Measurements from ENCODE around the gene MTG2.

MTG2 gene

DNA sequence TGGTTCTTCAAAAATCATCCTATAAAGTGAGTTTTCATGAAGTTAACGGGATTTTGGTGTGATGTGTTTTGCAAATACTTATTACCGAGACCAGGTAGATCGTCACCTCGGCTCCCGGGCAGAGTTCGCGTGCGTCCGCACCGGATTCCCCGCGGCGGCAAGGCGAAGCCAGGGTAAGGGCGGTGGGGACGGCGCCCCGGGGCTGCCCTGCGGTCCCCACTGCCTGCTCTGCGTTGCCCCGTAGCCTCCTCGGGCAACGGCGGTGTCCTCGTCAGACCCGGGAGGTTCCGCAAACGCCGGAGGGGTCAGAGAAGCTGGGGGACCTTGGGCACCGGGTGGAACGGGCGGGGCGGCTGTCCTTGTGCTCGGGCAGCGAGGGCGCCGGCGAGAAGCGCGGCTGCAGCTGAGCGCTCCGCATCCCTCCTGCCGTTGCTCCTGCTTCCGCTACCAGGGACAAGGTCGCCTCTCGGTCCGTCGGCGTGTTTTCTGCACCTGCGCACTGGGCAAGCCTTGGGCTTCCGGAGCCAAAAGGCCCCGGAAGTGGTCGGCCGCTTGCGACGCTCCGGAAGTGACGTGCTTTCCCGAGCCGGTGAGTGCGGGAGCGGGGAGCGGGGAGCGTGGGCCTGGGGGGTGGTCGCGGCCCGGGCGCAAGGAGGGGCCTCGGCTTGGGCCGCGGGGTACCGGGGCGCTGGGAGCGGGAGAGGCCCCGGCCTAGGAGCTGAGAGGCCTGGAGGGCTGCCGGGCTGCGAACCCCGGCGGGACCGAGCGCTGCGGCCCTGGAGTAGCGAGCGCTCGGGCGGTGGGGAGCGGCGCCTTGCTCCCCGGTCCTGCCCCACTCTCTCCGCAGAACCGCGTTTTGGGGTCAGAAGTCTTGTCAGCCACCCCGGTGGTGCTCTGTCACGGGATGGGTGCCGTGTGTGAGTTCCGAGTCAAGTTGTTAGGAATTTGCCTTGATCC is at the start of gene MTG2:
Gene MTG2 (plus strand): TSS at position 560 of the 957 bp plus-strand sequence. CDS start 10,393 bp downstream, outside the sequence.
- DNase-seq, result peak; percentile 86 to 95

DNA sequence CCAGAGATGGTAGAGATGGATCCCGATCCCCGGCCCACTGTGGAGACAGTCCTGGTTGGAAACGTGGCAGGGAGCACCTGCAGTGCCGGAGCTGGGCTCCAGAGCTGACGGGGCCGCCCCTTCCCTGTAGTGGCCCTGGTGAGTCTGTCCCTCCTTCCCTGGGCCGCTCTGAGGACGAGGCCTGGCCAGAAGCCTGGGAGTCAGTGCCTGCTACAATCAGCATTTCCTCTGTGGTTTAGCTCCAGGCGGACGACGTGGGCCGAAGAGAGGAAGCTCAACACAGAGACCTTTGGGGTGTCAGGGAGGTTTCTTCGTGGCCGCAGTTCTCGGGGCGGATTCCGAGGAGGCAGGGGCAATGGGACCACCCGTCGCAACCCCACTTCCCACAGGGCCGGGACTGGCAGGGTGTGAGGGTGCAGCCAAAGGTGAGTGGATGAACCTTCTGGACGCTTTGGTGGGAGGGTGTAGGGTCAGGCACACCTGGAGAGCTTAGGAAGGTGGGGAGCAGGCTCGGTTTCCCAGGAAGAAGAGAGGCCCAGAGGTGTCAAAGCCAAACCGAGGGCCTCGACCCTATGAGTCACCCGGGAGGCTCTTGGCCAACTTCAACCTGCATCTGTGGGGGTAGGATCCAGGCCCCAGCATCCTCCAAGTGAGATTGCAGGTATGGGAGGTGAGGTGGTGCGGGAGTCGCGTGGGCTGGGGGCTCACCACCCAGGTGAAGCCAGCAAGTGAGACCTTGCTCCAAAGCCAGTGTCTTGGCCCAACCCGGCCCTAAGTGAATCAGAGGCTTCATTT is 49.6 kb upstream of the MTG2 start:
- DNase-seq, result no peak

DNA sequence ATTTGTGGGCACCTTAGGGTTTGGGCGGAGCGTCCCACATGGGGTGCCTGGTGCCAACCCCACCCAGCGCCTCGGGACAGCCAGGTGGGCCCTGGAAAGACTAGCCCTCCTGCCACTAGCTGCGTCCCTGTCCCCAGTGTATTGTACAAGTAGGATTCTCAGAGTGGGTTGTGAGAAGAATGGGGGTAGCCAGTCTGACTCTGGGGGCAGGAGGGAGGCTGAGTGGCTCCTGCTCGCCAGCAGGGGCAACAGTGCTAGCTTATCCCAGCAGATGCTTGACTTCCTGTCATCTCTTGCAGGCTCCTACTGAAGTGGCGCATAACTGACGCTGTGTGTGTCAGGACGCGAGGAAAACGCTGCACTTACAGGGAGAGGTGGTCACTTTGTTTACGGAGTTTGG is 49.0 kb upstream of the MTG2 start:
- no peak for DNase-seq

DNA sequence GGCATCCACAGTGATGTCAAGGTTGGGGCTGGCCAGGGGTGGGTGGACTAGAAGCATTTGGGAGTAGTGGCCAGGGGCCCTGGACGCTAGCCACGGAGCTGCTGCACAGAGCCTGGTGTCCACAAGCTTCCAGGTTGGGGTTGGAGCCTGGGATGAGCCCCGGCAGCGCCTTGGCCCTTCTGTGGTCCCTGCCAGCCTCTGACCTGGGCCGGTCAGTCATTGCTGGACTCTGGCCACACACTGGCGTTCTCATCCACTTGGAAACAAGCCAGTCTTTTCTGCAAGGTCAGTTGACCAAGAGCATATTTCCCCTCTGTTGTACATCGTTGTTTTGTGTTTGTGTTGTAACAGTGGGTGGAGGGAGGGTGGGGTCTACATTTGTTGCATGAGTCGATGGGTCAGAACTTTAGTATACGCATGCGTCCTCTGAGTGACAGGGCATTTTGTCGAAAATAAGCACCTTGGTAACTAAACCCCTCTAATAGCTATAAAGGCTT is 48.0 kb upstream of the MTG2 start:
- no peak for DNase-seq

DNA sequence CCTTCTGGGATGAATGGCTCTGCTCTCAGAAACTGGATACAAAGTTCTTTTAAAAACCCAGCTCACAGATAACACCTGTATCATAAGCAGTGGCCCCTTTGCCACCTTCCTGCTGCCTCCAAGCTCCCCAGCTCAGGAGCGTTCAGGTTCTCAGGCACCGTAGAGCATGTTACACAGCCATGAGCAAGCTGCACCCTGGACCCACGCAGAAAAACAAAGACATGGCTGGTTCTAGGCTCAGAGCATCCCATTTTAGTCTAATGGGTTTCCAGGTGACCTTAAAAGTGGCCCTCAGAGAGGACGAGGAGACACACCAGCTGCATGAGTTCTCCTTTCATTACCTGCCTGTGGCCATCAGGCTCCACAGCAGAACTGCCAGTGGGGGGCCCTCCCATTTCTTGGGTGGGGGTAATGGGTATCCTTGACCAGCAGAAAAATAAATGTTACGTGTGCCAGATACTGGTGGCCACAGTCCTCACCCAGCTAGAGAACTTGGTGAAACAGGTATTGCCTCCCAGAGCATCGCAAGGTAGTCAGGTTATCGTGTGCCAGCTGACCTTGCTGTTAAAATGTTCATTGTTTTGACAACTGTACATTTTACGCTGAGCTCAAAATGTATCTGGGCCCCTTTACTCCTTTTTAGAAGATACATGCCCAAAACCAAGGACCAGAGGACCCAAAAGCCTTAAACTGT is 47.1 kb upstream of the MTG2 start:
- no peak for DNase-seq

GRCh38 chr20:62136283-62137091 is 46.3 kb upstream of the MTG2 start:
- DNase-seq, result peak in 1 of 2 experiments; percentile 67

DNA sequence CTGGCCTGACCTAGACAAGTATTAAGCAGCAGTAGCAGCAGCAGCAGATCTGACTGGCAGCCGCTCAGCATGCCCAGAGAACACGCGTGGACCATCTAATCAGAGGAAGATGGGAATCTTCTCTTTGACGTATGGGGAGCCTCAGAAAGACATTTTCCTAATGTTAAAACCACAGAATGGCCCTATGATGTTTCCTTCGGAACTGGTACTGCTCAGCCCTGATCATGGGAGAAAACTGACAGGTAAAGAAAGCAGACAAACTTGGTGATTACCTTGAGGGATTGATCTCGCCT is 45.8 kb upstream of the MTG2 start:
- no peak for DNase-seq

DNA sequence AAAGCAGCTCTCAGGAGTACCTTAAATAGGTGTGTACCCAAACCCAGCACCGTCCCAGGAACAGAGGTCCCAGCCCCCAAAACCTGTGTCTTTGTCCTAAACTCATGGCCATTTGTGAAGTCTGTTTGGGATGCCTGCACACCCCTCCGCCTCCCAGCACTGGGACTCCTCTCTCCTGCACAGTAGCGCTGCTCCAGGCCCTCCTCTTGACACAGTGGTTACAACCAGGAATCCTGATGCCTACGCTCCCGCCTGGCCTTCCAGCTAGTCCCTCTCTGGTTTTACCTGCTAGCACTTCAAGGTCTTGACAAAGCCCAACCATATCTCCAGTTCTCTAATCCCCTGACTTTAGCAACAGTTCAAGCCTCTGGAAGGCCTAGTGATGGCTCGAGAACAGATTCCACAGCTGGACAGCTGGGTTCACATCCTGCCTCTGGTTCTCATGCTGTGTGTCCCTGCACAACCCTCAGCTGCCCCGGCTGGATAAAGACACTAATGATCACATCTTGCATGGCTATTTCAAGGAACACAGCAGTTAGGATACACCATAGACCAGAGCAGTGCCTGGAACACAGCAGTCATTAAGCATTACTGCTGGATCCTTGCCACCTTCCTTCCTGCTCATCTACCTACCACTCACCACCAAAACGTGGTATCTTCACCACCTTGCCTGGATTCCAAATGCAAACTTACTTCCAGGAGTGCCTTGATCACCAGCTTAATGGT is 45.2 kb upstream of the MTG2 start:
- DNase-seq, result no peak

- DNase-seq, result no peak
Observed at GRCh38 chr20:62138204-62138543, 44.7 kb upstream of the MTG2 start.

- DNase-seq, result no peak
Observed at GRCh38 chr20:62138912-62139311, 43.9 kb upstream of the MTG2 start.

GRCh38 chr20:62139636-62140035 is 43.2 kb upstream of the MTG2 start:
- no peak for DNase-seq

- DNase-seq, result no peak
Observed at GRCh38 chr20:62141043-62141396, 41.8 kb upstream of the MTG2 start.

DNA sequence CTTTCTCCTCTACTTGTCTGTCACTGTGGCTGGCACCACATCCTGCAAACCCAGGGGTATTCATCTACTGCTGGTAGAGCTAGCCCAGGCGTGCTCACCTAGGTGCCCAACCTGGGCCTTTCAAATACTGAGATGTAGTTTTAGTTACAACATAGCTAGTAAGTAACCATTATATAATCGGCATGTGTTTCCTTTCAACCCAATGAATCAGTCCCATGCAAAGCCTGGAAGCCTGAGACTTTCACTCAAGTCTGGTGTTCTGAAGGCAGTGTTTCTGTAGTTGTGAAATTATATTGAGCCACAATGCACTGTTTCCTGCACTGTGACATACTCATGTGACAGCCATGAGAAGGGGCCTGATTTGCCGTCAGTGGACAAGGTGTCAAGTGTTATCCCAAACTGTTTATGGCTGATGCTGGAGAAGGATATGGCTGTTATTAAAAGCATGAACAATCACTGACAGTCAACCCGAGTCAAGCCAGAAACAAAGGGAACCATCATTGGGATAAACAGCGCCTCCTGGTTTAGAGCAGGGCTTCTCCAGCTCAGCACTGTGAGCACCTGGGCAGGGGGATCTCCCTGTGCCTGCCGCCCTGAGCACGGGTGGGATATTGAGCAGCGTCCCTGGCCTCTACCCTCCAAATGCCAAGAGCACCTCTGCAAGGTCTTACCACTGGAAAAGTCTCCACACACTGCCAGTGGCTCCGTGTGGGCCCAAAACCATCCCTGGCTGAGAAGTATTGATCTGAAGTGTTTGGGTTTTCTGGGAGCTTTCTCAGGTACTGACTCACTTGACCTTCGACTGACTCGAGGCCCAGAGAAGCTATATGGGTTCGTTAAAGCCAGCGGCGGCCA is 41.2 kb upstream of the MTG2 start:
- peak in 1 of 2 experiments; percentile 18 for DNase-seq

- no peak for DNase-seq
Observed at GRCh38 chr20:62142252-62143080, 40.4 kb upstream of the MTG2 start.

GRCh38 chr20:62143081-62143956 is 39.5 kb upstream of the MTG2 start, which contains the start of the genes PSMA7 and SS18L1:
TSS of gene PSMA7 (minus strand) at chr20:62143394. CDS start at chr20:62143303, 91 bp downstream.
TSS of gene SS18L1 (plus strand) at chr20:62143769. CDS start at chr20:62143821, 52 bp downstream.
- DNase-seq, result peak; percentile 62 to 78

- DNase-seq, result peak in 1 of 2 experiments; percentile 27
Observed at GRCh38 chr20:62143957-62144825, 38.6 kb upstream of the MTG2 start.

DNA sequence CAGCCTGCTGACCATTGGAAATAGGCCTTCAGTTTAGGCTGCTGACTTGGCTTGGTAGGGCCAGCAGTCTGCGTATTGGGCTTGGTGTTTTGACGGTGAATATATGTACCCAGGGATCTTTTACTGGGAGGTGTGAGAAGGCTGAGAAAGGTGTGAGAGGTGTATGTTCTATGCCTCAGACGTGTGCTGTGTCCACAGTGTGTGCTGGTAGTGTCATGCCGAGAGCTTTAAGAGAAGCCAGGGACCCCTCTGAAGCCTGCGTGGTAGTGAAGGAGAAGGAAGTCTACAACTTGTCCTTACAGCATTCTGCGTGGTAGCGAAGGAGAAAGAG is 37.2 kb upstream of the MTG2 start:
- DNase-seq, result no peak
